SK-N-MC (cell line): ENCODE results near the gene MAN1C1.

ENCODE experiments used
- EZH2 ChIP-seq: fragments of 200-600 bp; sonication (generic); IDR thresholded peaks from one replicate; pipeline ENCODE4 v1.6.1; 2017; ENCODE audit warnings: antibody characterized with exemption
- FOXP2 ChIP-seq: optimal IDR thresholded peaks from 2 replicates; pipeline ENCODE3; 2011; ENCODE audit warnings: mild to moderate bottlenecking, moderate library complexity; ENCODE audit not compliant: insufficient read depth; ENCODE audit errors: extremely low read length, control extremely low read depth
- POLR2AphosphoS5 ChIP-seq: IDR thresholded peaks from 2 replicates; pipeline ENCODE4 v1.6.1; 2012; ENCODE audit warnings: mild to moderate bottlenecking, low read depth, low read length, borderline replicate concordance

GRCh38 chr1:25658791-25659431 is 42.3 kb downstream of the MAN1C1 start:
- TF ChIP-seq EZH2, result no peak
- no peak for TF ChIP-seq POLR2AphosphoS5
- no peak for TF ChIP-seq FOXP2
